Caco-2 (cell line): Measurements from ENCODE around the gene CXXC1. TPM values are rescaled to one million over a fixed set of nuclear protein-coding genes. Genes with fewer than 3 reads are reported as not detected.
A peak's percentile ranks its signal among the peaks of the same experiment; 100 is the strongest.

Source experiments
- BruUV-seq: library from RNA; stranded (reverse); fragments of 400-500 nt; replicated peaks from 2 replicates; lab custom pipeline; 2021; lab: Mats Ljungman, UMichigan
- CTCF ChIA-PET: fragments of 300-600 bp; sonication (Branson Sonifier 250); formaldehyde crosslinking; loops from one replicate; lab custom pipeline; 2022; ENCODE audit warnings: antibody characterized with exemption; lab: Charles Lee
- POLR2A ChIA-PET: fragments of 300-600 bp; sonication (Branson Sonifier 250); formaldehyde crosslinking; loops from one replicate; lab custom pipeline; 2022; ENCODE audit warnings: antibody characterized with exemption; lab: Charles Lee
- DNase-seq, 2 experiments: peaks; one replicate each; pipeline versions ENCODE4 v3.0.0 to v3.0.0-alpha.2; 2020 to 2022
- H3K27me3 ChIP-seq: replicated peaks from 2 replicates; pipeline ENCODE4 v1.6.0; 2011; ENCODE audit warnings: low read length; ENCODE audit not compliant: control insufficient read depth, insufficient read depth
- H3K36me3 ChIP-seq: 2 replicates; pipeline ENCODE4 v1.5.1; 2011; ENCODE audit warnings: low read length; ENCODE audit not compliant: control insufficient read depth, insufficient read depth
- H3K4me1 ChIP-seq: fragments of 250-450 bp; sonication (Bioruptor Pico); 2 replicates; pipeline ENCODE4 v1.5.1; 2020; ENCODE audit warnings: mild to moderate bottlenecking
- H3K4me3 ChIP-seq: 2 replicates; pipeline ENCODE4 v1.5.1; 2011; ENCODE audit warnings: low read depth, mild to moderate bottlenecking, control low read depth, low read length
- H3K9me3 ChIP-seq: fragments of 250-450 bp; sonication (Bioruptor Pico); 2 replicates; pipeline ENCODE4 v1.5.1; 2020; ENCODE audit warnings: mild to moderate bottlenecking, moderate library complexity
- H3K27ac Mint-ChIP-seq: one replicate; pipeline ENCODE4 v1.8.0; 2022; ENCODE audit warnings: mixed read lengths; ENCODE audit not compliant: unreplicated experiment
- H3K27me3 Mint-ChIP-seq: one replicate; pipeline ENCODE4 v1.8.0; 2022; ENCODE audit warnings: mixed read lengths; ENCODE audit not compliant: insufficient read depth, unreplicated experiment
- H3K36me3 Mint-ChIP-seq: one replicate; pipeline ENCODE4 v1.8.0; 2022; ENCODE audit warnings: mild to moderate bottlenecking, mixed read lengths; ENCODE audit not compliant: insufficient read depth, unreplicated experiment
- H3K4me1 Mint-ChIP-seq: one replicate; pipeline ENCODE4 v1.8.0; 2022; ENCODE audit warnings: low read depth, mixed read lengths; ENCODE audit not compliant: unreplicated experiment
- H3K4me3 Mint-ChIP-seq: one replicate; pipeline ENCODE4 v1.8.0; 2022; ENCODE audit warnings: mild to moderate bottlenecking, moderate library complexity, mixed read lengths; ENCODE audit not compliant: unreplicated experiment
- H3K9me3 Mint-ChIP-seq: one replicate; pipeline ENCODE4 v1.8.0; 2022; ENCODE audit warnings: mixed read lengths; ENCODE audit not compliant: unreplicated experiment
- CTCF ChIP-seq, 2 experiments: fragments of 200-600 bp in 1 of 2; IDR thresholded peaks; 1 replicate in 1 of 2; 2 replicates in 1 of 2; pipeline versions ENCODE4 v1.5.1 to v1.8.0; 2011 to 2022; ENCODE audit warnings: antibody characterized with exemption in 1 of 2, control low read depth in 1 of 2, inconsistent platforms in 1 of 2, low read depth in 1 of 2, low read length in 1 of 2, mild to moderate bottlenecking in 1 of 2, moderate library complexity in 1 of 2; ENCODE audit not compliant: insufficient read depth in 1 of 2, severe bottlenecking in 1 of 2, unreplicated experiment in 1 of 2
- intact Hi-C: fragments of 100-400 bp; cut with micrococcal nuclease; formaldehyde crosslinking; loops from one replicate; pipeline ENCODE4 v1.10.0; 2022; ENCODE audit not compliant: unreplicated experiment
- total RNA-seq: library from RNA; stranded (reverse); gene quantifications from 2 replicates; pipeline ENCODE4 v1.2.3, GENCODE V29; 2022

Gene CXXC1
- total RNA-seq, 1 experiment from 2014 or later = 37.7 TPM

DNA sequence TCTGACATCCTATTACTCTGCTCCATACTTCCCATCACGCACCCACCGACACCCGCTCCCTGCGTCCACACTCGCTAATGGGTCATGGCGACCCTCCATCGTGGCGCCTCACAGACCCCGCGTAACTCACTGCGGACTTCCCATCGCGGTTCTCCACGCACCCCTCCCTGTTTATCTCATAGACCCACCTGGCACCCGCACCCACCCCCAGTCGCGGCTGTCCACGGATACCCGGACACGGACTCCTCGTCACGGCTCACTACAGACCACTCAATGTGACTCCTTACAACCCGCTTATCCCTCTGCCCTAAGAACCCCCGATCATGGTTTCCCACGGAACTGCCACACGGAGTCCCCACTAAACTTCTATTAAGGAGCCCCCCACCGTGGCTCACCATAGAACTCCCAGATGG is 458 bp downstream of the CXXC1 start:
- Mint-ChIP-seq H3K4me1 (peaks cover 7% of the 10 kb centered on the region), H3K27me3 (no peaks in the 10 kb centered on the region), H3K9me3 (no peaks in the 10 kb centered on the region), H3K36me3 (peaks cover 14% of the 10 kb centered on the region), H3K4me3 (peak overlapping the region; percentile 87), H3K27ac (peak overlapping the region; percentile 84)
- no peaks in the 10 kb centered on the region for H3K9me3 ChIP-seq
- DNase-seq = no peak
- no peaks in the 10 kb centered on the region for H3K27me3 ChIP-seq
- H3K4me3 ChIP-seq = peak overlapping the region; percentile 53
- TF ChIP-seq CTCF (IDR thresholded peaks at IDR 0.05; ENCODE audit: insufficient read depth in 1 of 2, low read depth in 1 of 2, low read length in 1 of 2, severe bottlenecking in 1 of 2, unreplicated experiment in 1 of 2) = no peak
- BruUV-seq = no TSS peak
- intact Hi-C loops = loop anchor here (1.0 to 5.0 kb wide), 2 partner anchors 70 to 140 kb away; no protein-coding TSS in a partner anchor
- ChIA-PET CTCF (no interaction called here), POLR2A (no interaction called here)
- no peaks in the 10 kb centered on the region for H3K4me1 ChIP-seq
- no peaks in the 10 kb centered on the region; the same call in 1 of the 2 replicates for H3K36me3 ChIP-seq

- no peaks in the 10 kb centered on the region for H3K27me3 Mint-ChIP-seq
- Histone ChIP-seq H3K4me1 (no peaks in the 10 kb centered on the region), H3K27me3 (no peaks in the 10 kb centered on the region), H3K4me3 (peak overlapping the region; percentile 53), H3K36me3 (no peaks in the 10 kb centered on the region; the same call in 1 of the 2 replicates), H3K9me3 (no peaks in the 10 kb centered on the region)
- POLR2A ChIA-PET = no interaction called here
- H3K4me1 Mint-ChIP-seq = peaks cover 7% of the 10 kb centered on the region
- intact Hi-C loops = loop anchor here (1.0 to 5.0 kb wide), 2 partner anchors 71 to 141 kb away; no protein-coding TSS in a partner anchor
- peaks cover 18% of the 10 kb centered on the region for H3K36me3 Mint-ChIP-seq
- H3K27ac Mint-ChIP-seq = peak overlapping the region; percentile 84
- DNase-seq = no peak
- H3K4me3 Mint-ChIP-seq = peak overlapping the region; percentile 87
- TF ChIP-seq CTCF (IDR thresholded peaks at IDR 0.05; ENCODE audit: insufficient read depth in 1 of 2, low read depth in 1 of 2, low read length in 1 of 2, severe bottlenecking in 1 of 2, unreplicated experiment in 1 of 2) = no peak
- H3K9me3 Mint-ChIP-seq = no peaks in the 10 kb centered on the region
- CTCF ChIA-PET = no interaction called here
- no TSS peak for BruUV-seq
Observed at GRCh38 chr18:50286391-50287027, 983 bp downstream of the CXXC1 start.

- H3K27ac Mint-ChIP-seq = peak overlapping the region; percentile 71
- H3K9me3 Mint-ChIP-seq = no peaks in the 10 kb centered on the region
- no TSS peak for BruUV-seq
- Histone ChIP-seq H3K9me3 (no peaks in the 10 kb centered on the region), H3K27me3 (no peaks in the 10 kb centered on the region), H3K4me1 (no peaks in the 10 kb centered on the region), H3K4me3 (no peak overlapping the region), H3K36me3 (no peaks in the 10 kb centered on the region; the same call in 1 of the 2 replicates)
- H3K36me3 Mint-ChIP-seq = peaks cover 21% of the 10 kb centered on the region
- DNase-seq = no peak
- H3K27me3 Mint-ChIP-seq = no peaks in the 10 kb centered on the region
- intact Hi-C loops = loop anchor here (5.0 kb wide), 1 partner anchor 142 kb away; no protein-coding TSS in a partner anchor
- POLR2A ChIA-PET = no interaction called here
- no peak for TF ChIP-seq CTCF (IDR thresholded peaks at IDR 0.05; ENCODE audit: insufficient read depth in 1 of 2, low read depth in 1 of 2, low read length in 1 of 2, severe bottlenecking in 1 of 2, unreplicated experiment in 1 of 2)
- H3K4me1 Mint-ChIP-seq = peaks cover 9% of the 10 kb centered on the region
- peak overlapping the region; percentile 87 for H3K4me3 Mint-ChIP-seq
- CTCF ChIA-PET = no interaction called here
Observed at GRCh38 chr18:50285631-50286321, 1.7 kb downstream of the CXXC1 start.
